ENCODE results near the gene COMMD10. TPM values are rescaled to one million over a fixed set of nuclear protein-coding genes. Genes with fewer than 3 reads are reported as not detected.
"Not testable (repeated sequence)": the region's sequence is repeated elsewhere in the genome, so short reads cannot be mapped to it uniquely, and the experiment has no call there.

The COMMD10 gene
- 51.9 TPM for total RNA-seq

DNA sequence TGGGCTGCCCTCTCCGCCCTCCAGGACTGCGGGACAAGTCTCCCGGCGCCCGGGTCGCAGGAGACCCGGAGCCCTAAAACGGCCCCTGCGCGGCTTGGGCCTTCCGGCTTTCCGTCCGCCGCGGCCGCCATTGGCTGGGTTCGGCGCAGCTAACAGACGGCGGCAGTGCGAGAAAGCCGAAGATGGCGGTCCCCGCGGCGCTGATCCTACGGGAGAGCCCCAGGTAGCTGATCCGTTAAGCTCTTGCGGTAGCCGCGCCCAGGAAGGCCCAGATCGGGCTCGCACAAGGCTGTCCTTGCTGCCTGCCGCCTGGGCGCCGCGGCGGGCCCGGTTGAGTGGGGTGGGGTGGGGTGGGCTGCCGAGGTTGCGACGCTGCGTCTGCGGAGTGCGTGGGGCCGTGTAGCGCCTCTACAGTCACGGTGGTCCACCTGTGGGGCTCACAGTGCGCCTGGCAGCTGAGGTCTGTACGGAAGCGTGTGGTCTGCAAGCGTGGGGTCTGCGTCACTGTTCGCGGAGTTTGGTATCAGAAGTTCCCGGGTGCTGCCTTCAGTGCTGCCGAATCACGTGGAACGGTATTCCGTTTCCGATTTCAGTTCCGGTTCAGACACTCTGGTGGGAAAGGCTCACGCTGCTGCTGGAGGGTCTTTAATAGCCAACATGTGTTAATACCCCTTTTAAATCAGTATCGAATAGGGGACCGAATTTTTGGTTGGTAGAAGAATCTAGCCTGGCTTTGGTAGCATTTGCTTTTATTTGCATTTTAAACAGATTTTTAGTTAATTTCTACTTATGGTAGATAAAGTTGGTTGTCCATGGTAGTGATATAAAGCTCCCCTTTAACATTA lies at the start of gene COMMD10:
Gene COMMD10, plus strand, starts transcription at position 155 of the 845 bp plus-strand sequence.
- DNase-seq (ENCODE audit: low spot score): peak; percentile 74

DNA sequence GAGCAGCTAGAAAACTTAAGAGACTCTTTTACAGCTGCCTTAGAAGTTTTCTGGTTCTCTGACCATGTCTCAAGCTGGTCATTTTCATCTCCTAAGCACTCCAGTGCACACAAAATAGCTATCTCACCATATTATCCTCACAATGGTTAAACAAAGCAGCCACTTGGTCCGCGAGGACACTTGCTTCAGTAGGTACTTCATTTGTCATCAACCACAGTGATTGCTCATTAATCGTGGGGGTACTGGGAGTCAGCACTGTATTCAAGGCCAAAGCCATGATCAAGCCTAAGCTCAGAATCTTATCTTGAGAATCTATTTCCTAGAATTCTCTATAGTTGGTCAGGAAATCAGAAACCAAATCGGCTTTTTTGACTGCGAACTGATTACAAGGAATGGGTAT lies 49.7 kb upstream of the COMMD10 start:
- DNase-seq (ENCODE audit: low spot score): no peak

- no peak for DNase-seq (ENCODE audit: low spot score)
Measured at GRCh38 chr5:116037236-116037822, 47.5 kb upstream of the COMMD10 start.

DNA sequence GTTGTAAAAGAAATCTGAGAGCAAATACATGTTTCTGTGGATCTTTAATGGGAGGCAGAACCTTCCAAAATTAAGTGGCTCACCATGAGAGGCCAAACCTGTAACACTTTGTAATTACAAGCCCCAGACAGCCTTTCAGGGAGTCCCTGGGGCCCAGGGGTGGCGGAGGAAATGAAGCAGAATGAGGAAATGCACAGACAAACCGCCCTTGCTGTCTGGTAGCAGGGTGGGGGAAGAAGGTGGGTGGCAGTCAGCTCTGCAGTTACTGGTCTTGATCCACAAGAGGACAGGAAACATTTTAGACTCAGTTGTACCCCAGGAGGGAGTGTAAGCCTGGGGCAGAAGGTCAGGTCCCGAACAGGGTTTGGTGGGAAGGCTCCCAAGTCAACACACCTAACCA lies 46.0 kb upstream of the COMMD10 start:
- no peak for DNase-seq (ENCODE audit: low spot score)

DNA sequence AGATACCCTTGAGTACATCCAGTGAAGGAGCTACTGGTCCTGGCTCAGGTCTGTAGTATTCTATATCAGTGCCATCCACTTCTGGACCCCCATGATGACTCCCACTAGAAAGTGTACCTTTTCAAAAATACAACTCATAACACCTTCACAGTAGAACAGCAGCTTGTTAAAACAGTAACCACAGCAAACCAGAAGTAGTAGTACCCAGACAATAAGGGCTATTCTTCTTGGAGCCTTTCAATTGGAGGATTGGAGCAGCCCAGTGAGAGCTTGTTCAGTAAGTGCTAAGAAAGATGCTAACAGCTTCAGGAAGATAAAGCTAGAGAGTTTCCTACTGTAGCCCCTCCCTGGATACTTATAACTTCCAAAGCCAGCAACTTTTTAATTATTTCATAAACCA lies 42.5 kb upstream of the COMMD10 start:
- no peak for DNase-seq (ENCODE audit: low spot score)

DNA sequence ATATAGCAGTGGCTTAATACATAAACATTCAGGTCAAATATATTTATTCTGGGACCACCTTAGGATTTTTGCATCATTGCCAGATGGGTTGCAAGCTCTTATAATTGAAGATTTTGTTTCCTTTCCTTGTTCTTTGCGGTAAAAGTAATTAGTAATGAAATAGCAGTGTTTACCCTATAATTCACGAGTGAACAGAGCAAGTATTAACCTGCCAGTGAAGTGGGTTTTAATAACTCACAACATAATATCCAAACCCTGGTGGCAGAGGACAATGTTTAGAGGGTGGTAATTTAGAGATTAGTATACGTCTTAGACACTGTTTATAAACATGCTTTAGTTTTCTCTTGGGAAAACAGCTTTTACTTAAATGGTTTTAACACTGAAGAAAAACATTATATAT lies 40.8 kb upstream of the COMMD10 start:
- no peak for DNase-seq (ENCODE audit: low spot score)

- no peak for DNase-seq (ENCODE audit: low spot score)
Measured at GRCh38 chr5:116045821-116046220, 39.0 kb upstream of the COMMD10 start.

DNA sequence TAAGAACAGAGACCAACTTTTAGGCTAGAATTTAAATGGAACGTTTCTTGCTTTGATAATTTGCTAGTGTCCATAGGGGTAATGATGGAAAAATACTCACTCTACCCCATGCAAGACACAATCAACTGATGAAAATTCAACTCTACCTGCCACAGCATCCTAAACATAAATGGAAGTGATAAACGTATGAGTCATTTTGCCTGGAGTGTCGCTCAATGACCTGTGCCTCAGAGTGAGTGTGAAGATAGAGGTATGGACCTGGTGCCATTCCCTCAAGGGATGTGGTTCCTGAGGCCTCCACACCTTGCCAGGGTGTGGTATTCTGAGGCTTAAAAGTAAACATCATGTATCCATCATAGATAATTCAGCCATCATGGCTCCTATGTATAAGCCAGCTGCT lies 38.6 kb upstream of the COMMD10 start:
- DNase-seq (ENCODE audit: low spot score): no peak

GRCh38 chr5:116046823-116047222 lies 38.0 kb upstream of the COMMD10 start:
- DNase-seq (ENCODE audit: low spot score): no peak

GRCh38 chr5:116058346-116058936 lies 26.4 kb upstream of the COMMD10 start:
- DNase-seq (ENCODE audit: low spot score): no peak

DNA sequence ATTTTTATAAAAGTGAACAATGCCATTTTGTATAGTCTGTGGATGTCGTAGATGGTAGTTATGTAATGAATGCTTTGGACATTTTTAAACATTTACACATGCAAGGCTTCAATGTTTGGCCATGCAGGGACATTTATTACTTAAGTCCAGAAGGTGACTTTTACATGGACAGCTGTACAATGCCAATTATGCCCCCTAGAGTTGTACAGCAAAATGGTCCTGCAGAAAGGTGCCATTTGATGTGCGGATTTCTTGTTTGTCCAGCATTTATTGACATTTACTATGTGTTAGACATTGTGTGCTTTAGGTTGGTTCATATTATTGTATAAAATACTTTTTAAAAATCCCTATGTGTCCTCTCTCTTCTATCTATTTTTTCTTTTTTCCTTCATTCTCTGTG lies 22.5 kb upstream of the COMMD10 start:
- DNase-seq (ENCODE audit: low spot score): no peak

DNA sequence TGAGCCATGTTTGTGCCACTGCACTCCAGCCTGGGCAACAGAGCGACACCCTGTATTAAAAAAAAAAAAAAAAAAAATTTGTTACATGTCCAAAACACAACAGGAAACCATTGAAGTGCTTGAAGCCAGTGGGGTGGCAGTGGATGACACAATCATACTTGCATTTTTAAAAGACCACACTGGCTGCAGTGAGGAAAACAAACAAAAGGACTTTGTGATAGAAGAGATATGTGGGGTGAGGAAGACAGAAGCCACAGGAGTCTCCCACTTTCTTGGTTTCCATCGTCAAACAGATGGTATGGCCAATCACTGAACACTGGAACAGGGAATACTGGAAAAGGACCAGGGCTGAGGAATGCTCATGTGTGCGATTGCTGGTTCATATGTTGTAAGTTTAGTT lies 20.9 kb upstream of the COMMD10 start:
- DNase-seq (ENCODE audit: low spot score): no peak

- no peak for DNase-seq (ENCODE audit: low spot score)
Measured at GRCh38 chr5:116068028-116068632, 16.7 kb upstream of the COMMD10 start.

GRCh38 chr5:116071211-116071610 lies 13.6 kb upstream of the COMMD10 start:
- no peak for DNase-seq (ENCODE audit: low spot score)

- no peak for DNase-seq (ENCODE audit: low spot score)
Measured at GRCh38 chr5:116075191-116075831, 9.5 kb upstream of the COMMD10 start.

DNA sequence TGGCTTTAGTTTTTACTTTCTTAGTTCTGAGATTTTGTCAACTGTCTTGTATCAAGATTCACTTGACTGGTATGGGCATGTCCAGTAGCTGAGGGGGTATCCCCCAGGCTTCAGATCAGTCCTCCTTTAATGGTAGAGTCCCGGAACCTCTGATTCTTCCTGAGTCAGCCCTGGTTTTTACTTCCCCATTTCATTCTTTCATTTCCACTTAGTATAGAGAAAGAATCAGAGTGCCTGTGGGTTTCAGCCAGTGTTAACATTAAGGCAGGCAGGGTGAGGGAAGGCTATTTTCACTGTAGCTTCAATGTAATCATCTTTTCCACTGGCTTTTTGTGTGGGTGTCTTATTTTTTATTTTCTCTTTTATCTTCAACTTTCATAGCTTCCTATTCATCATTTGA lies 8.3 kb upstream of the COMMD10 start:
- no peak for DNase-seq (ENCODE audit: low spot score)

- no peak for DNase-seq (ENCODE audit: low spot score)
Measured at GRCh38 chr5:116078199-116078598, 6.6 kb upstream of the COMMD10 start.

DNA sequence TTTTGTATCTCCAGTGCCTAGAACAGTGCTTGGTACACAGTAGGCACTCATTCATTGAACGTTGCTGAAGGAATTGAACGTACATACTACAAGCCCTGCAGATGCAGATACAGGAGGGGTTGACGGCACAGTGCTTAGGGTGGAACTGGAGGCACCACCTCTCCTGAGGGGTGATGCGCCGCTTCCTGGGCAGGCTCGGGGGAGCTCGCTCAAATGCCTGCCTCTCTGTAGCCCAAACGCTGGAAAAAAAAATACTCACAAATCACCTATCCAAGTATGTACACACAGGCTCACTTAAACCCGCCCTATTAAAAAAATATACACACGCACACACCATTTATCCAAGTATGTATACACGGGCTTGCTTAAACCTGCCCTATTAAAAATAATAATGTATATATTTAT lies 536 bp upstream of the COMMD10 start:
- DNase-seq (ENCODE audit: low spot score): no peak

DNA sequence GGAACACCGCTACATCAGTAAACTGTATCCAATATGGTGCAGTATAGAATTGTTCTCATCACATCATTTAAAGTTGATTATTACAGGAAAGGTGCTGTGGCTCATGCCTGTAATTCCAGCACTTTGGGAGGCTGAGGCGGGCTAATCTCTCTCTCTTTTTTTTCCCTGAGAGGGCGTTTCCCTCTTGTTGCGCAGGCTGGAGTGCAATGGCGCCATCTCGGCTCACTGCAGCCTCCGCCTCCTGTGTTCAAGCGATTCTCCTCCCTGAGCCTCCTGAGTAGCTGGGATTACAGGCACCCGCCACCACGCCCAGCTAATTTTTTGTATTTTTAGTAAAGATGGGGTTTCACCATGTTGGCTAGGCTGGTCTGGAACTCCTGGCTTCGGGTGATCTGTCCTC lies 1.5 kb downstream of the COMMD10 start:
- DNase-seq (ENCODE audit: low spot score): not testable (repeated sequence)

GRCh38 chr5:116088062-116088461 lies 3.2 kb downstream of the COMMD10 start:
- no peak for DNase-seq (ENCODE audit: low spot score)

DNA sequence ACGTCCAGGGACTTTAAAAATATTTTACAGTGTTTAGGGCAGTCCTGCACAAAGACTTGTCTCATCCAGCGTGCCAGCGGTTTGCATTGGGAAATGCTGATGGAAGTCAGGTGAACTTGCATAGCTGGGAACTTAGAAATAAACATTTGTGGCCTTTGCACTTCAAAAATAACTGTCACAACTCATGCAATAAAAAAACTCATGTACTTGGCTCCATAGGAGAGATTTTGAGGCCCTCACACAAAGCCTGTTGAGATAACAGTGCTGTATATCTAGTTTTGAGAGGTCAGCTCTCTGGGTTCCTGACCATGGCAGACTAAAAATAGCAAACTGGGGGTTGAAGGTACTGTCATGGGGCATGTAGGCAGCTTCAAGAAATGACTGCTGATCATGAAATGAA lies 5.5 kb downstream of the COMMD10 start:
- no peak for DNase-seq (ENCODE audit: low spot score)

DNA sequence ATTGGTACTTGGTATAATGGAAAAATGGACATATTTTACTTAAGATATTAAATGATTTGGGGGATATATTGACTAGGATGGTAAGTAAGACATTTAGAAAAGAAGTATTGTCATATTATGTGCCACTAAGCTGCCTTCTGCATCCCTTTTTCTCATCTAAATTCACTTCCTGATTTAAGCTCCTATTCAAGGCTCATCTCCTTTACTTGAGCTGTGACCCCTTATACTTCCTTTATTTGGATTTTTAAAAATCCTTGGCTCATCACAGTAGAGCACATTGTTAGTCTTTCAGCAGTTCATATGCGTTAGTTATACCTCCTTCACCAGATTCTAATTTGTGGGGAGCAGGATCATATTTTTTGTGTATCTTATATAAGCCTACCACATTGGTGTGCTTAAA lies 6.6 kb downstream of the COMMD10 start:
- DNase-seq (ENCODE audit: low spot score): no peak

Measured in ureter (tissue), 1 donor.